ENCODE data around the gene TIMD4.
"Not testable (repeated sequence)": the region's sequence is repeated elsewhere in the genome, so short reads cannot be mapped to it uniquely, and the experiment has no call there.

TIMD4 gene

GRCh38 chr5:156963125-156963524 lies at the start of gene TIMD4:
TIMD4 (minus strand) TSS chr5:156963226; CDS start chr5:156963198, 28 bp downstream.
- DNase-seq = no peak

- no peak for DNase-seq
Measured at GRCh38 chr5:157006262-157006661, 43.2 kb upstream of the TIMD4 start.

- no peak for DNase-seq
Measured at GRCh38 chr5:157004893-157005551, 42.0 kb upstream of the TIMD4 start.

GRCh38 chr5:156991714-156992113 lies 28.7 kb upstream of the TIMD4 start:
- DNase-seq = no peak

- no peak for DNase-seq
Measured at GRCh38 chr5:156984064-156984463, 21.0 kb upstream of the TIMD4 start.

- DNase-seq = peak; percentile 50 to 58
Measured at GRCh38 chr5:156981481-156981880, 18.5 kb upstream of the TIMD4 start.

- no peak for DNase-seq
Measured at GRCh38 chr5:156974328-156974727, 11.3 kb upstream of the TIMD4 start.

- no peak for DNase-seq
Measured at GRCh38 chr5:156971848-156972525, 9.0 kb upstream of the TIMD4 start.

- DNase-seq = no peak
Measured at GRCh38 chr5:156971415-156971814, 8.4 kb upstream of the TIMD4 start.

- not testable (repeated sequence) for DNase-seq
Measured at GRCh38 chr5:156967386-156967785, 4.4 kb upstream of the TIMD4 start.

- no peak for DNase-seq
Measured at GRCh38 chr5:156956321-156956720, 6.7 kb downstream of the TIMD4 start.

GRCh38 chr5:156951359-156951758 lies 11.7 kb downstream of the TIMD4 start:
- no peak for DNase-seq

- no peak for DNase-seq
Measured at GRCh38 chr5:156950716-156951115, 12.3 kb downstream of the TIMD4 start.

- DNase-seq = no peak
Measured at GRCh38 chr5:156949424-156949823, 13.6 kb downstream of the TIMD4 start.

GRCh38 chr5:156947925-156948324 lies 15.1 kb downstream of the TIMD4 start:
- no peak for DNase-seq

GRCh38 chr5:156942064-156942463 lies 21.0 kb downstream of the TIMD4 start:
- DNase-seq = no peak

GRCh38 chr5:156940462-156940861 lies 22.6 kb downstream of the TIMD4 start:
- not testable (repeated sequence) for DNase-seq

GRCh38 chr5:156936972-156937371 lies 26.1 kb downstream of the TIMD4 start:
- no peak for DNase-seq

- peak; percentile 4 to 12 for DNase-seq
Measured at GRCh38 chr5:156934450-156935211, 28.4 kb downstream of the TIMD4 start.

GRCh38 chr5:156929366-156929948 lies 33.6 kb downstream of the TIMD4 start:
- no peak for DNase-seq

GRCh38 chr5:156927545-156927944 lies 35.5 kb downstream of the TIMD4 start:
- DNase-seq = no peak

- not testable (repeated sequence) for DNase-seq
Measured at GRCh38 chr5:156925767-156926166, 37.3 kb downstream of the TIMD4 start.

GRCh38 chr5:156922207-156922792 lies 40.7 kb downstream of the TIMD4 start:
- no peak for DNase-seq

Measured in Kasumi-1 (cell line).